PC-3 (cell line): ENCODE measurements around the gene CA5A. TPM values are rescaled to one million over a fixed set of nuclear protein-coding genes. Genes with fewer than 3 reads are reported as not detected.

Source experiments
- ATAC-seq: fragments of 200-7000 bp; cut with Tn5 transposase; 2 replicates; pipeline ENCODE4 v1.9.1; 2020; ENCODE audit warnings: mild to moderate bottlenecking, moderate library complexity
- BruUV-seq: library from RNA; stranded (reverse); fragments of 400-500 nt; replicated peaks from 2 replicates; lab custom pipeline; 2021; lab: Mats Ljungman, UMichigan
- CTCF ChIA-PET: fragments of 300-600 bp; sonication (Branson Sonifier 250); formaldehyde crosslinking; loops from one replicate; lab custom pipeline; 2022; ENCODE audit warnings: antibody characterized with exemption; lab: Charles Lee
- POLR2A ChIA-PET: fragments of 300-600 bp; sonication (Branson Sonifier 250); formaldehyde crosslinking; loops from one replicate; lab custom pipeline; 2022; ENCODE audit warnings: antibody characterized with exemption; ENCODE audit not compliant: unreplicated experiment; lab: Charles Lee
- DNase-seq: peaks from one replicate; pipeline ENCODE4 v3.0.0-alpha.2; 2015
- H2AFZ ChIP-seq: fragments of 300-600 bp; sonication (generic); 2 replicates; pipeline ENCODE4 v1.6.0; 2016; ENCODE audit warnings: antibody characterized with exemption, low read length
- H3F3A ChIP-seq: fragments of 300-600 bp; sonication (generic); one replicate; pipeline ENCODE4 v1.6.0; 2017; ENCODE audit warnings: antibody characterized with exemption, low read length, control low read depth, mild to moderate bottlenecking; ENCODE audit not compliant: unreplicated experiment
- H3K27ac ChIP-seq: fragments of 300-600 bp; sonication (generic); 2 replicates; pipeline ENCODE4 v1.5.1; 2016; ENCODE audit warnings: mild to moderate bottlenecking, low read length
- H3K27me3 ChIP-seq: fragments of 300-600 bp; sonication (generic); 2 replicates; pipeline ENCODE4 v1.6.1; 2016; ENCODE audit warnings: low read length, mixed read lengths
- H3K36me3 ChIP-seq: fragments of 300-600 bp; sonication (generic); 2 replicates; pipeline ENCODE4 v1.6.1; 2016; ENCODE audit warnings: low read depth, mixed run types, low read length, mixed read lengths
- H3K4me1 ChIP-seq: fragments of 300-600 bp; sonication (generic); 2 replicates; pipeline ENCODE4 v1.5.1; 2016; ENCODE audit warnings: low read length; ENCODE audit not compliant: insufficient read depth
- H3K4me2 ChIP-seq: fragments of 300-600 bp; sonication (generic); 2 replicates; pipeline ENCODE4 v1.6.0; 2016; ENCODE audit warnings: low read length
- H3K4me3 ChIP-seq: fragments of 300-600 bp; sonication (generic); 2 replicates; pipeline ENCODE4 v1.5.1; 2016; ENCODE audit warnings: mild to moderate bottlenecking, low read length, mixed read lengths
- H3K79me2 ChIP-seq: fragments of 300-600 bp; sonication (generic); 2 replicates; pipeline ENCODE4 v1.6.1; 2017; ENCODE audit warnings: low read length, mixed read lengths
- H3K9ac ChIP-seq: fragments of 300-600 bp; sonication (generic); 2 replicates; pipeline ENCODE4 v1.6.0; 2016; ENCODE audit warnings: mild to moderate bottlenecking, low read length
- H3K9me2 ChIP-seq: fragments of 300-600 bp; sonication (generic); replicated peaks from 2 replicates; pipeline ENCODE4 v1.6.1; 2016; ENCODE audit warnings: mixed run types, low read length, mixed read lengths
- H3K9me3 ChIP-seq: fragments of 300-600 bp; sonication (generic); 2 replicates; pipeline ENCODE4 v1.6.1; 2016; ENCODE audit warnings: low read length, mixed read lengths
- H4K20me1 ChIP-seq: fragments of 300-600 bp; sonication (generic); 2 replicates; pipeline ENCODE4 v1.6.1; 2016; ENCODE audit warnings: low read length, mixed read lengths
- EZH2 ChIP-seq: fragments of 300-600 bp; sonication (generic); IDR thresholded peaks from one replicate; pipeline ENCODE4 v1.6.1; 2017; ENCODE audit warnings: antibody characterized with exemption, mild to moderate bottlenecking, low read length; ENCODE audit not compliant: unreplicated experiment
- EZH2phosphoT487 ChIP-seq: fragments of 300-600 bp; sonication (generic); IDR thresholded peaks from 2 replicates; pipeline ENCODE4 v1.6.1; 2018; ENCODE audit warnings: mild to moderate bottlenecking, antibody characterized with exemption, low read length, borderline replicate concordance
- intact Hi-C: fragments of 100-400 bp; cut with micrococcal nuclease; formaldehyde crosslinking; loops from 2 replicates; pipeline ENCODE4 v1.9.0; 2023
- total RNA-seq: library from RNA; depleted of rRNA; stranded (reverse); fragments of >200 nt; gene quantifications from 2 replicates; pipeline ENCODE4 v1.2.3, GENCODE V29; 2014
- TF ChIP-seq, protein P1 (sequence below): fragments of 300-600 bp; sonication (generic); conservative IDR thresholded peaks from 2 replicates; pipeline ENCODE4 v1.5.1; 2017; ENCODE audit warnings: antibody characterized with exemption, low read depth, mild to moderate bottlenecking, low read length

CA5A gene
- total RNA-seq, 1 experiment from 2014 or later, result not detected

DNA sequence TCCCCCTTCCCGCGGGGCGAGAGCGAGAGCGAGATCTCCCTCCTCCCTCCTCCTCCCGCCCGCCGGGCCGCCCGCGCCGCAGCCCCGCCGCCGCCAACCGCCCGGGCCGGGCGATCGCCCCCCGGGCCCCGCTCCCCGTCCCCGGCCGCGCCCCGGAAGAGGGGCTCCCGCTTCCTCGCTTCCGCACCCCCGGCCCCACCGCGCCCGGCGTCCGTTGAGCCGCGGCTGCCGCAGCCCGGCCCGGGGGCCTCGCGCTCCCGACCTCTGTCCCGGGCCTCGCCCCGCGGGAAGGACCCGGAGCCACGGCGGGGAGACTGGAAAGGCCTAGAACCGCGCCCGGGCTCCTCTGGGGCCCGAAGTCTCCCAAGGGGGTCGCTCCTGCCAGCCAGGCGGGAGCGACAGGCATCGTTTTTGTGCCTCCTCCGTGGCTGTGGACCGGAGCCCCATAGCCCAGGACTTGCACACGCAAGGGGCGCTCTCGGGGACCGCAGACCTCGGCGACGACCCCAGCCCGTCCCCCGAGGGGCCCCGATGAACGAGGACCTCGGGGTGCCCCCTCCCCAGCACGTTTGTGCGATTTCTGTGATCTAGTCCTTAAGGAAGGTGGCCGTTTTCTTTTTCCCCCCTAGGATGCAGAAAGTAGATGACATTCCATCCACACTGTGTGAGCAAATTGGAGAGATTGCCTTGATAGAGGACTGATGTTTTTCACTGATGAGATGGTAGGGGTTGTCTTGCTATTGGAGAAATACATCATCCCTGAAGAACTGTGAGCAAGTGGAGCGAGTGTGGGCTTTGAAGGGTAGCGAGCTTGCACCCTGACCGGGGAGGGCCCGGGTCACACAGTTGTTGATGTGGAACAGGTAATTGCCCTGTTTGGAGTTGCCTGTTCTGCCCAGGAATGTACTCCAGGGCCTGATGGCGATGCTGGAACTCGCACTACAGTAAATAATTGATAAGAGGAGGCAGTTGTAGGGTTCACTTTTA, 15.5 kb upstream of the CA5A start:
- no peaks in the 10 kb centered on the region for H4K20me1 ChIP-seq
- H3K27ac ChIP-seq, result peak overlapping the region; percentile 57
- H3K9ac ChIP-seq, result peak overlapping the region; percentile 100
- no peak for TF ChIP-seq EZH2phosphoT487
- TF ChIP-seq, protein P1, sequence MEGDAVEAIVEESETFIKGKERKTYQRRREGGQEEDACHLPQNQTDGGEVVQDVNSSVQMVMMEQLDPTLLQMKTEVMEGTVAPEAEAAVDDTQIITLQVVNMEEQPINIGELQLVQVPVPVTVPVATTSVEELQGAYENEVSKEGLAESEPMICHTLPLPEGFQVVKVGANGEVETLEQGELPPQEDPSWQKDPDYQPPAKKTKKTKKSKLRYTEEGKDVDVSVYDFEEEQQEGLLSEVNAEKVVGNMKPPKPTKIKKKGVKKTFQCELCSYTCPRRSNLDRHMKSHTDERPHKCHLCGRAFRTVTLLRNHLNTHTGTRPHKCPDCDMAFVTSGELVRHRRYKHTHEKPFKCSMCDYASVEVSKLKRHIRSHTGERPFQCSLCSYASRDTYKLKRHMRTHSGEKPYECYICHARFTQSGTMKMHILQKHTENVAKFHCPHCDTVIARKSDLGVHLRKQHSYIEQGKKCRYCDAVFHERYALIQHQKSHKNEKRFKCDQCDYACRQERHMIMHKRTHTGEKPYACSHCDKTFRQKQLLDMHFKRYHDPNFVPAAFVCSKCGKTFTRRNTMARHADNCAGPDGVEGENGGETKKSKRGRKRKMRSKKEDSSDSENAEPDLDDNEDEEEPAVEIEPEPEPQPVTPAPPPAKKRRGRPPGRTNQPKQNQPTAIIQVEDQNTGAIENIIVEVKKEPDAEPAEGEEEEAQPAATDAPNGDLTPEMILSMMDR, result no peak
- no peak for TF ChIP-seq EZH2
- DNase-seq, result no peak
- 0 out of 2 replicates have a peak, but pooled peaks cover 7% of the 10 kb centered on the region for H3K4me1 ChIP-seq
- CTCF ChIA-PET, result interaction anchor here (0.6 kb wide), 2 partner anchors 62 to 364 kb away, joined by 3 to 8 read pairs; no protein-coding TSS in a partner anchor
- peak overlapping the region; percentile 42; the same call in 1 of the 2 replicates for H2AFZ ChIP-seq
- H3F3A ChIP-seq, result no peaks in the 10 kb centered on the region
- ATAC-seq, result no peak
- intact Hi-C loops, result no loop called here
- H3K4me3 ChIP-seq, result peak overlapping the region; percentile 91
- POLR2A ChIA-PET, result interaction anchor here (0.7 kb wide), 1 partner anchor 479 kb away, joined by 4 read pairs; no protein-coding TSS in a partner anchor
- no peaks in the 10 kb centered on the region for H3K36me3 ChIP-seq
- peak overlapping the region; percentile 85 for H3K4me2 ChIP-seq
- H3K27me3 ChIP-seq, result no peaks in the 10 kb centered on the region
- peaks cover 53% of the 10 kb centered on the region for H3K79me2 ChIP-seq
- H3K9me2 ChIP-seq, result no peaks in the 10 kb centered on the region
- TSS peak; percentile 59 for BruUV-seq
- no peaks in the 10 kb centered on the region for H3K9me3 ChIP-seq

DNA sequence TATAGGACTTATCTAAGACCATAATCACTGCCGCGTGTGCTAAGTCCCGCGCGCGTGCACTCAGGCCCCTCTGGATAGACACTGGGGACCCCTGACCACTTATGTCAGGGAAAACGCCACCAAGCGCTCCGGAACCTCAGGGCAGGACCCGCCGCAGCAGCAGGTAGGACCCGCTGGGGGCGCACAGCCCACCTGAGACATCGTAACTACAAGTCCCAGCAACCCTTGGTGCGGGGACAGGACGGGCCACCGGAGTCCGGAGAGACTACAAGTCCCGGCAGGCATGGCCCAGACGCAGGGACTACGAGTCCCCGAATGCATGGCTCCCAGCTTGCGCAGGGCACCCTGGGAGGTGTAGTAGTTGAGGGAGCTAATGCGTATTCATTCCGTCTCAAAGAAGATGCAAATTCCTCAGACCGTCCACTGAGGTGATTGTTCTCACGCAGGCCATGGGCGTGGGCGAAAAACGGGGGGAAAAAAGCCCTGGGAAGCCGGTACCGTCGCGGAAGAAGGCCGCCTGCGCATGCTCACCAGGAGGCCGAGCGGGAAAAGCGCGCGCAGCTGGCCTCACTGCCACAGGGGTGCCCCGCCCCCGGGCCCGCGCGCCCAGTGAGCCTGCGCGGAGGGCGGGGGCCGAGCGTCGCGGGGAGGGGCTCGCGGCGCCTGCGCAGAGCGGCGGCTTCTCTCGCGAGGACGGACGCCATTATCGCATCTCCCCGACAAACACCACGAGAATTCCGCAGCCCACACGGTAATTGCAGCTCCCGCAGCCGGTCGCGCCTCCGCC, 14.6 kb upstream of the CA5A start, which contains the start of gene BANP:
BANP (plus strand) TSS at position 670 of the 787 bp plus-strand sequence. CDS start 23,682 bp downstream, outside the sequence.
- Histone ChIP-seq H3K4me2 (peak within 1 kb of the TSS; percentile 88), H3K9me3 (no peaks in the 10 kb centered on the region), H3K4me3 (peak within 1 kb of the TSS; percentile 91), H3K4me1 (0 out of 2 replicates have a peak, but pooled peaks cover 11% of the 10 kb centered on the region), H3K9me2 (no peaks in the 10 kb centered on the region), H3K27ac (peak within 1 kb of the TSS; percentile 85), H3K79me2 (peaks cover 44% of the 10 kb centered on the region), H2AFZ (peak within 1 kb of the TSS; percentile 86), H3K36me3 (no peaks in the 10 kb centered on the region), H4K20me1 (no peaks in the 10 kb centered on the region), H3K27me3 (no peaks in the 10 kb centered on the region), H3F3A (no peaks in the 10 kb centered on the region), H3K9ac (peak within 1 kb of the TSS; percentile 100)
- TF ChIP-seq, protein P1, result 0 out of 2 replicates have a peak, but pooled peaks have one; percentile 29
- no peak for TF ChIP-seq EZH2phosphoT487
- no TSS peak for BruUV-seq
- CTCF ChIA-PET, result interaction anchor here (0.6 kb wide), 2 partner anchors 63 to 363 kb away, joined by 3 to 8 read pairs; no protein-coding TSS in a partner anchor
- POLR2A ChIA-PET, result interaction anchor here (0.7 kb wide), 1 partner anchor 480 kb away, joined by 4 read pairs; no protein-coding TSS in a partner anchor
- ATAC-seq (peak; percentile 99), DNase-seq (peak; percentile 95)
- intact Hi-C loops, result no loop called here
